GM10847 (cell line): ENCODE data around the gene IL18RAP.

Source experiments
- POLR2A ChIP-seq: IDR thresholded peaks from 2 replicates; pipeline ENCODE4 v1.6.1; 2011; ENCODE audit not compliant: insufficient read length; ENCODE audit errors: extremely low read depth

The IL18RAP gene

GRCh38 chr2:102422910-102423309, at the start of gene IL18RAP:
Gene IL18RAP, plus strand, starts transcription at chr2:102423160. Its CDS starts 118 bp downstream, at chr2:102423278.
- TF ChIP-seq POLR2A, result no peak

DNA sequence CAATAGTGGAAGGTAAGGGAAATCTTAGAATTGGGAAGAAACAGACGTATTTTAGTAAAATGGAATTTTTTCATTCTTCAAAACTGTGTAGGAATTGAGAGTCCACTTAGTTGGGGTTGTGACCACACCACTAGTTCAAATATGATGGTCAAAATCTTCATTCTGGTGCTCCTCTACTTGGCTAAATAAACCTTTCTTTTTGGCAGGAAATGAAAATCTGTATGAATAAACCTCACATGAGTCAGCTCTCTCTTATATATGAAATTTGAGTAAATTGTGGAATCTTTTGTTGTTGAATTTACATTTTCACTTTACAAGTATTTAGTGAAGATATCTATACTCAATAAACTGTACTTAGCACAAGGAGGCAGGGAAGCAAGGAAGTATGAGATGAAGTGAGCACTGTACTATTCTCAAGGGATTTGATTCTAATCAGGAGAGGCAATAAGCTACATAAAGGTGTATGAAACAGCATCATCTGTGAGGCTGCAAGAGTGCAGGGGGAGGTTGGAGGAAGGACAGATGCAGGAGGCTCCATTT, 46.8 kb upstream of the IL18RAP start:
- TF ChIP-seq POLR2A, result no peak

DNA sequence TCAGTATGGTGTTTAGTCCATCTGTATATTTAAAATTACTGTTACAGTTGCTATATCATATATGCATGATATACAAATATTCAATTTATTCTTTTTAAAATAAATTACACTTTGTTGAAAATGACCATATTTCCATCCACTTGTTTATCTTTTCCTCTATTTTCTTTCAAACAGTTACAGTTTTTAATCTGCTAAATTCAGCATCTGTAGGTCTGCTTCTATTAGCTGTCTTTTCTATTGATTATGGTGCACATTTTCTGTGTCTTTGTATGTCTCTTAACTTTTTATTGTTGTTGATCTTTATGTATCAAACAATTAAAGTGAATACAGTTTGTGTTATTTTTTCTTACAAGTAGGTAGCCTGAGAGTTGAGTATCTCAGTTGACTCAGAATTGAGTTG, 39.2 kb upstream of the IL18RAP start:
- no peak for TF ChIP-seq POLR2A

DNA sequence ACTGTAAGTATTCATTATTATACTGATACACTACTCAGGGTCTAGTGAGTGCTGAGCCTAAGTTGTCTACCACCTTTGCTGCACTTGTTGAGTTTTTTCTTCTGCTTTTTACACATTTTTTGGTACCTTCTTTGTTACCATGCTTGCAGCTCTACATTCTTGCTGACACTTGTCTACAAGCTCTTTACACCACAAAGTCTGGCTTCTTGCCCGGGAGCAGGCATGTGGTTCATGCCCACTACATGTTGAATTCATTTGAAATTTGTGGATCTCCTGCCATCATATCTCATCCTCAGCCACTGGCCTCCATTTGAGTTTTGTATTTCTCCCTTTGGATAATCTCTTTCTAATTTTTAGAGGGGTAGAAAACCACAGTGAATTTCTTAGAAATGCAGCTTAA, 37.4 kb upstream of the IL18RAP start:
- TF ChIP-seq POLR2A, result no peak

GRCh38 chr2:102386004-102386403, 37.0 kb upstream of the IL18RAP start:
- TF ChIP-seq POLR2A, result no peak

DNA sequence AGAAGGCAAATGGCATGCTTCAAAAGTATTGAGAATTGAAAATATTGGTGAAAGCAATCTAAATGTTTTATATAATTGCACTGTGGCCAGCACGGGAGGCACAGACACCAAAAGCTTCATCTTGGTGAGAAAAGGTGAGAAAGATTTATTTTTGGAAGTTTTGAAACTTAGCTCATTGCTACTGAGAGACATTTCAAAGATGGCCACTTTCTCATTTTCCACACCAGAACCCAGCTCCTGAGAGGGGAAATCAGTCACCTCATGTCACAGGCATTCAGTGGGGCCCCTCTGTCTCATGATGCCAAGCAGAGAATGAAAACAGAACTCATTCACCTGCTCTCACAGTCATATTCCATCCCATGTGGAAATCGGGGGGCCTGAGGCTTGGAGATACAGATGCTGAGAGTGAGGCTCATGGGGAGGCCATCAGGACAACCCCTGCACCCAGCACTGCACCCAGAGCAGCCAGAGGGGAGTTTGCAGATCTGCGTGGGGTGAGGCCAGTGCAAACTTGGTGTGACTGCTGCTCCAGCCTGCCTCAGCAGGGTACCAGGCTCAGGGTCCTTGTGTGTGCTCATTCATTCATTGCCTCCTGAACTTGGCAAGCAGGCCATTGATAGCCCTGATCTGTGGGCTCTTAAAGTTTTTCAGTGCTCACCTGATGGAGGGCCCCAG, 36.0 kb upstream of the IL18RAP start:
- no peak for TF ChIP-seq POLR2A

- TF ChIP-seq POLR2A, result no peak
These were observed 35.0 kb upstream of the IL18RAP start for GRCh38 chr2:102387763-102388546.

- no peak for TF ChIP-seq POLR2A
These were observed 31.4 kb upstream of the IL18RAP start for GRCh38 chr2:102391565-102391964.

DNA sequence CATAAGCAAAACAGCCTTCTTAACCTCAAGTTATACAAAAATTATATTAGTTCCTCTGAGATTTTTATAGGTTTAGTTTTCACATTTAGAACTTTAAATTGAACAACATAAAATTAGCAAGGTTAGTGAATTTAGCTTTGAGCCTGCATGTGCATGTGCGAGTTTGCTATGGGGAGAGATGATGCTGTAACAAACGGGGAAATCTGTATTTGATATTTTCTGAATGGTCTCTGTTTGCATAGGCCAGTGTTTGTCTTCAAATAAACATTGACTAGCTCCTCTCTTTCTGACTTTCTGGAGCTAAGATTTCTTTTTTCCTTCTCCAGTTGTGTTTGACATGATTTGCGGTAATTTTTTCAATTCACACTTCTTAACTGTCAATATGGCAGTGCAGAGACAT, 30.9 kb upstream of the IL18RAP start:
- no peak for TF ChIP-seq POLR2A

DNA sequence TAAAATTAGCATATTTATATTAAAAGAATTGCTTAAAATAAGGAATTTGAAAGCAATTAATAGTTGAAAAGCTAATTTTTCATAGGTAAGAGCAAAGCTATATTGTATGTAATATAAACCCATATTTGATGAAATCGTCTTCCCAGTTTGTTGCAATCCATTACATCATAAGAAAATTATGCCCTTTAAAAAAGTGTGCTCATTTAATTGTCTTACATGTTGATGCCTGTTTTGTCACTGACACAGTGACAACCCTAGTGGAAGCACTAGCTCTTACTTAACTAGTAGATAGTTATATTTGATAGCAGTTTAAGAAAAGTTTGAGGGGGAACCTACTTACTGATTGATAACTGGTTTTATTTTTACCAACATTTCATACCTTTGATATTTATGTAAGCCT, 30.0 kb upstream of the IL18RAP start:
- no peak for TF ChIP-seq POLR2A

DNA sequence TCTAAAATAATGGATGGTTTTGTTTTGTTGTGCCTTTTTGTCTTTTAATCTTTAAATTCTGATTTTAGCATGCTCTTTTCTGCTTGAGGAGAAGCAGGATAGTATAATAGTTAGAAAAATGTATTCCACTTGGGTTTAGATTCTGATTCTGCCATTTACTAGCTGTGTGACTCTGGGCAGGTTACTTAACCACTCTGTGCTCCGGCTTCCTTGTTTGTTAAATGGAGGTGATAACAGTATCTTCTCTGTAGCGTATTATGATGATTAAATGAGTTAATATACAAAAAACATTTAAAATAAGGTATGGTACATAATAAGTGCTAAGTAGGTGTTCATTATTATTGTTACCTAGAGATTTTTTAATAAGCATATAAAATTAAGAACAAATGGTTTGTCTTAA, 26.9 kb upstream of the IL18RAP start:
- no peak for TF ChIP-seq POLR2A

DNA sequence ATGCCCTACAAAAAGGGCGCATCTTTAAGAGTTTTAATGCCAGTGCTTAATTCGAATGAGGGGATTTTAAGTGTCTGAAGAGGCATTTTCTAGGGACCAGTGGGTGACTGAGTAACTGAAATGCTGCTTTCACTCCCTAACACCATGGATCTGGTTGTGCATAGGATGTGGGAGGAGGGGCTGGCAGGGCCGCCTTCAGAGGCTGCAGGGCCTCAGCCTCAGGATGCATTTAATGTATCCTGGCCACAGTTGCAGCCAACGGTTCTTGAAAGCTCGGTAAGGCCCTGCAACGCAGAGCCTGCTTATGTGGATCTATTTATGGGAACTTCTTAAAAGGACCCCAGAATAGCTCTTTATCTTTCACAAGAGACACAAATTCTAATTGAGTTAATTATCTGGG, 25.8 kb upstream of the IL18RAP start:
- TF ChIP-seq POLR2A, result no peak

DNA sequence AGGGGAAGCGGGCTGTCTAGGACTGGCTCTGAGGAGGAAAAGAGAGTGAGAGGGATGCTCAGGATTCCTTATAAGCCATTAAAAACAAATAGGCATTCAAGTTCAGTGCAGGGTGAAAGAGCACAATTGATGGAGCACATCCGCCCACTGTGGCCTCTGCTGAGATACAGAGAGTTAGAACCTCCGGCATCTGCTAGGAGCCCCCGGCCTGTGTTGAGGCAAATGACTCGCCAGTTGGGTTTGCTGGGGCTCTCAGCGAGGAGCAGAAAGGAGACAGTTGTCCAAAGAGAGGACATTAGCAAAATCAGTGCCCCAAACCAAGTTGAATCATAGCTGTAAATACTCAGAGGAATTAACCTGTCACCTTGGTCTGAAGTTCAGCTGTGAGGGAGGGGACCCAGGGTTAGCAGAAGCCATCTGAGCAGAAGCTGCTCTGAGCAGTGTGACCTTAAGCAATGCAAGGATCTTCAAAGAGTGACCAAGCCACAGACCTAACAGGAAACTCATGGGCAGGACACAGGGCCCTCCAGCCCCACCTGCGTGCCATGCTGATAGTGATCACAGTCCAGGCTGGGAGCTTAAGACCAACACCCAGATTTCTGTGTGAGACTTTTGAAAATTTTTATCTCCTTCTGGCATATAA, 23.3 kb upstream of the IL18RAP start:
- no peak for TF ChIP-seq POLR2A

DNA sequence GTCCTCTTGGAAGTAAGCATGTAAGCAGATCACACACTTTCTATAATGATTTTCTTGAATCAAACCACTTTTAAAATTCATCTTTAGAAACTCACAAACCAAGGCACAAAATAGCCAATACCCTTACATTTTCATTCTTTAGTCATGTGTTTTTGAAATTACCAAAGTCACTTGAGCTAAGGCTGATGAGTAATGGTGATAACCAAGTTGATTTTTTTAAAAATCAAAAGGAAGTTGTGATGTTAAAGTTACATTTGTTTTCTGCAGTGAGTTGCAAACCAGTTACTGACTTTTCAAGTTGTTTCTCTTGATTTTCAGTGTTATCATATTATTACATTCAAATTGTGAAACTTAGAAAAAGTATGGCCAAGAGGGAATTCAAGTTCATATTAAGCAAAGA, 21.5 kb upstream of the IL18RAP start:
- no peak for TF ChIP-seq POLR2A

DNA sequence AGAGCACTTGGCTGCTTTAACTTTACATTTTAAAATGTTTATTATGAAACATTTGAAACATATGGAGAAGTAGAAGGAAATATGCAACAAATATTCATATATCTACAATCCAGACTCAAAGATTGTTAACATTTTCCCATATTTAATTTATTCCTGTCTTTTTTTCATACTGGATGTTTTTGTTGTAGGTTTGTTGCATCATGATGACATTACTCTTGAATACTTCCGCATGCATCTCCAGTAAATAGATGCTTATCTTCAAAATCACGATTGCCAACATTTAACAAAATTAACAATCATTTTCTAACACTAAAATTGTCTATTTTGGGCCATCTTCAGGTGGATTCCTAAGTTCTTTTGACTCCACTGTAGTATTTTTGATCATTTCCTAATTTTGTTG, 21.1 kb upstream of the IL18RAP start:
- TF ChIP-seq POLR2A, result no peak

DNA sequence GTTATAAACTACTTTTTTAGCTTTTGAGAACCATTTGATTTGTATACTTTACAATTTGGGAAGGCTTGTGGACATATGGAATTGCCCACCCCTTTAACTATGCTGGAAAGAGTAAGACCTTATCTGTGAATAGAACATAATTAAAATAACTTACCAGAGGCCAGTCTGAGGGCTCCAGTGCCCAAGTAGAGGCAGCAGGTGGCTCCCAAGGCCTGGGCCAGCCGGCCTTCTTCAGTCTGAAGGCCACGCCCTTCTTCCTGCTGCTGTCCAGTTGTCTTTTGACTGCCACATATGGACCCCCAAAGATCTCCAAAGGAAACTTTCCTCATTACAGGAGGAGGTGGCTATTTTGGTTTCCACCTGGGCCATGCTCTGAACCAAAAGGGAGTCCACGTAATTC, 12.0 kb upstream of the IL18RAP start:
- no peak for TF ChIP-seq POLR2A
